H1 (cell line): Measurements from ENCODE around the gene TIGD1. TPM values are rescaled to one million over a fixed set of nuclear protein-coding genes. Genes with fewer than 3 reads are reported as not detected.

ENCODE experiments used
- CTCF ChIA-PET: fragments of 300-600 bp; sonication (Branson Sonifier 250); formaldehyde crosslinking; loops from one replicate; lab custom pipeline; 2021; ENCODE audit not compliant: partially characterized antibody; lab: Charles Lee
- POLR2A ChIA-PET: fragments of 300-600 bp; sonication (Branson Sonifier 250); formaldehyde crosslinking; loops from one replicate; lab custom pipeline; 2021; ENCODE audit warnings: inconsistent platforms; ENCODE audit not compliant: partially characterized antibody; lab: Charles Lee
- DNase-seq, 2 experiments: peaks; one replicate each; pipeline versions ENCODE4 v3.0.0 to v3.0.0-alpha.2; 2010 to 2022; ENCODE audit warnings: low spot score in 2 of 2, low read depth in 1 of 2, mixed read lengths in 1 of 2
- FAIRE-seq: peaks from 2 replicates; lab custom pipeline; 2011; peaks lifted over from hg19 to GRCh38; lab: Jason Lieb, UNC
- H2AFZ ChIP-seq: 2 replicates; pipeline ENCODE4 v1.8.1; 2012; ENCODE audit warnings: low read length, inconsistent platforms
- H2AK5ac ChIP-seq: 2 replicates; pipeline ENCODE4 v1.6.1; 2013; ENCODE audit warnings: low read depth, low read length
- H2BK120ac ChIP-seq: replicated peaks from 2 replicates; pipeline ENCODE3; 2013; ENCODE audit warnings: low read depth, low read length, inconsistent platforms
- H2BK12ac ChIP-seq: 2 replicates; pipeline ENCODE4 v1.6.1; 2013; ENCODE audit warnings: low read depth, low read length
- H2BK15ac ChIP-seq: 2 replicates; pipeline ENCODE4 v1.6.1; 2013; ENCODE audit warnings: low read length
- H2BK20ac ChIP-seq: 2 replicates; pipeline ENCODE4 v1.6.1; 2013; ENCODE audit warnings: low read length
- H2BK5ac ChIP-seq: 2 replicates; pipeline ENCODE4 v1.6.1; 2013; ENCODE audit warnings: low read depth, low read length
- H3K14ac ChIP-seq: 2 replicates; pipeline ENCODE4 v1.6.1; 2013; ENCODE audit warnings: inconsistent platforms; ENCODE audit not compliant: insufficient read length
- H3K18ac ChIP-seq: 2 replicates; pipeline ENCODE4 v1.6.1; 2013; ENCODE audit warnings: low read length; ENCODE audit errors: extremely low read depth
- H3K23ac ChIP-seq: 2 replicates; pipeline ENCODE4 v1.6.1; 2013; ENCODE audit warnings: inconsistent platforms; ENCODE audit not compliant: insufficient read length
- H3K23me2 ChIP-seq: 2 replicates; pipeline ENCODE4 v1.6.1; 2013; ENCODE audit warnings: low read depth, low read length
- H3K27ac ChIP-seq: 2 replicates; pipeline ENCODE4 v1.6.1; 2011; ENCODE audit warnings: low read depth, low read length, inconsistent platforms
- H3K27me3 ChIP-seq, 4 experiments: replicated peaks in 1 of 4; 1 replicate in 1 of 4; 2 replicates in 3 of 4; pipeline versions ENCODE4 v1.6.1 to v1.8.1; 2011 to 2013; ENCODE audit warnings: low read length in 3 of 4, mild to moderate bottlenecking in 3 of 4, inconsistent platforms in 2 of 4, mixed read lengths in 2 of 4, moderate library complexity in 1 of 4; ENCODE audit not compliant: control insufficient read depth in 3 of 4, insufficient read depth in 3 of 4; ENCODE audit errors: extremely low read depth in 1 of 4
- H3K36me3 ChIP-seq, 4 experiments: 2 replicates each; pipeline versions ENCODE4 v1.6.1 to v1.8.1; 2011 to 2013; ENCODE audit warnings: mild to moderate bottlenecking in 4 of 4, low read length in 3 of 4, moderate library complexity in 2 of 4, control low read depth in 1 of 4, inconsistent platforms in 1 of 4; ENCODE audit not compliant: insufficient read depth in 4 of 4, control insufficient read depth in 2 of 4
- H3K4ac ChIP-seq: replicated peaks from 2 replicates; pipeline ENCODE3; 2013; ENCODE audit warnings: low read length, low read depth, mixed read lengths, inconsistent platforms; ENCODE audit not compliant: insufficient read length
- H3K4me1 ChIP-seq, 4 experiments: replicated peaks in 1 of 4; 1 replicate in 1 of 4; 2 replicates in 3 of 4; pipeline versions ENCODE4 v1.6.1 to v1.8.1; 2011 to 2013; ENCODE audit warnings: low read length in 3 of 4, inconsistent platforms in 2 of 4, mixed read lengths in 1 of 4; ENCODE audit not compliant: insufficient read depth in 4 of 4, control insufficient read depth in 3 of 4
- H3K4me2 ChIP-seq, 2 experiments: 2 replicates each; pipeline versions ENCODE4 v1.6.1 to v1.8.1; 2011 to 2013; ENCODE audit warnings: low read depth in 2 of 2, low read length in 2 of 2, control low read depth in 1 of 2, inconsistent platforms in 1 of 2, mild to moderate bottlenecking in 1 of 2; ENCODE audit not compliant: insufficient read depth in 1 of 2
- H3K4me3 ChIP-seq, 4 experiments: fragments of 200-600, 300-600 bp in 1 of 4; sonication (generic), shearing (Covaris generic), sonication (Bioruptor Twin) in 1 of 4; 2 replicates each; pipeline versions ENCODE4 v1.5.1 to v1.8.1; 2011 to 2016; ENCODE audit warnings: low read length in 4 of 4, low read depth in 3 of 4, control low read depth in 2 of 4, inconsistent platforms in 2 of 4, mild to moderate bottlenecking in 2 of 4, mixed read lengths in 1 of 4, moderate library complexity in 1 of 4; ENCODE audit not compliant: insufficient read depth in 2 of 4; ENCODE audit errors: extremely low read depth in 1 of 4
- H3K56ac ChIP-seq: replicated peaks from 2 replicates; pipeline ENCODE3; 2013; ENCODE audit warnings: low read depth, mild to moderate bottlenecking, mixed read lengths, low read length, inconsistent platforms; ENCODE audit not compliant: insufficient read length
- H3K79me1 ChIP-seq: 2 replicates; pipeline ENCODE4 v1.6.1; 2013; ENCODE audit warnings: low read depth, low read length, control low read depth
- H3K79me2 ChIP-seq, 2 experiments: 2 replicates each; pipeline versions ENCODE4 v1.6.1 to v1.8.1; 2012 to 2013; ENCODE audit warnings: low read length in 2 of 2, mild to moderate bottlenecking in 2 of 2, inconsistent platforms in 1 of 2; ENCODE audit not compliant: insufficient read depth in 2 of 2, control insufficient read depth in 1 of 2
- H3K9ac ChIP-seq, 4 experiments: replicated peaks in 1 of 4; 1 replicate in 1 of 4; 2 replicates in 3 of 4; pipeline versions ENCODE4 v1.6.1 to v1.8.1; 2011 to 2013; ENCODE audit warnings: low read depth in 3 of 4, low read length in 3 of 4, control low read depth in 2 of 4, mild to moderate bottlenecking in 2 of 4, moderate library complexity in 2 of 4, inconsistent platforms in 1 of 4; ENCODE audit errors: extremely low read depth in 1 of 4
- H3K9me3 ChIP-seq, 2 experiments: 2 replicates each; pipeline versions ENCODE4 v1.6.1 to v1.8.1; 2012 to 2013; ENCODE audit warnings: mild to moderate bottlenecking in 2 of 2, moderate library complexity in 2 of 2, control low read depth in 1 of 2, inconsistent platforms in 1 of 2, low read depth in 1 of 2, low read length in 1 of 2, mixed read lengths in 1 of 2; ENCODE audit not compliant: insufficient read depth in 2 of 2
- H4K20me1 ChIP-seq, 2 experiments: replicated peaks in 1 of 2; 2 replicates each; pipeline versions ENCODE3 to v1.8.1; 2011 to 2013; ENCODE audit warnings: inconsistent platforms in 2 of 2, low read length in 2 of 2, mild to moderate bottlenecking in 1 of 2; ENCODE audit not compliant: insufficient read depth in 2 of 2, control insufficient read depth in 1 of 2
- H4K5ac ChIP-seq: 2 replicates; pipeline ENCODE4 v1.6.1; 2013; ENCODE audit warnings: low read length, low read depth, mixed read lengths, inconsistent platforms; ENCODE audit not compliant: insufficient read length
- H4K8ac ChIP-seq: 2 replicates; pipeline ENCODE4 v1.8.0; 2013; ENCODE audit warnings: mild to moderate bottlenecking, moderate library complexity, low read length, inconsistent platforms; ENCODE audit not compliant: insufficient read depth; ENCODE audit errors: extremely low read depth
- H4K91ac ChIP-seq: replicated peaks from 2 replicates; pipeline ENCODE3; 2013; ENCODE audit warnings: low read length, mixed read lengths, inconsistent platforms; ENCODE audit not compliant: insufficient read length
- CTBP2 ChIP-seq: IDR thresholded peaks from 2 replicates; pipeline ENCODE4 v1.7.0; 2011; ENCODE audit warnings: borderline replicate concordance, mild to moderate bottlenecking, moderate library complexity, mixed read lengths, low read length; ENCODE audit not compliant: insufficient read depth, insufficient read length
- EZH2 ChIP-seq: fragments of 200-600 bp; sonication (generic); IDR thresholded peaks from 2 replicates; pipeline ENCODE4 v1.7.1; 2012; ENCODE audit warnings: low read depth, mild to moderate bottlenecking, moderate library complexity, low read length, inconsistent platforms; ENCODE audit not compliant: severe bottlenecking
- KDM4A ChIP-seq: IDR thresholded peaks from one replicate; pipeline ENCODE4 v1.7.1; 2012; ENCODE audit warnings: low read depth, mild to moderate bottlenecking, moderate library complexity, low read length, inconsistent platforms; ENCODE audit not compliant: severe bottlenecking
- PHF8 ChIP-seq: fragments of 200-600 bp; sonication (generic); conservative IDR thresholded peaks from 2 replicates; pipeline ENCODE4 v1.7.1; 2012; ENCODE audit warnings: low read depth, mild to moderate bottlenecking, inconsistent platforms, low read length, moderate library complexity
- POLR2A ChIP-seq, 2 experiments: IDR thresholded peaks; 1 replicate in 1 of 2; 2 replicates in 1 of 2; pipeline ENCODE4 v1.6.1; 2011; ENCODE audit warnings: low read depth in 2 of 2, low read length in 2 of 2, mild to moderate bottlenecking in 2 of 2; ENCODE audit errors: control extremely low read depth in 1 of 2
- RFX5 ChIP-seq: IDR thresholded peaks from 2 replicates; pipeline ENCODE4 v1.6.1; 2011; ENCODE audit warnings: low read depth, low read length, improper control_type of control experiment, borderline replicate concordance
- RXRA ChIP-seq: IDR thresholded peaks from 2 replicates; pipeline ENCODE4 v1.6.1; 2011; ENCODE audit warnings: low read depth, mild to moderate bottlenecking, low read length, moderate library complexity; ENCODE audit not compliant: insufficient read depth
- SP4 ChIP-seq: IDR thresholded peaks from 2 replicates; pipeline ENCODE4 v1.6.1; 2012; ENCODE audit warnings: low read length, inconsistent platforms
- TCF12 ChIP-seq: IDR thresholded peaks from 2 replicates; pipeline ENCODE4 v1.6.1; 2011; ENCODE audit warnings: low read depth, mild to moderate bottlenecking, low read length
- YY1 ChIP-seq: IDR thresholded peaks from 2 replicates; pipeline ENCODE4 v1.6.1; 2011; ENCODE audit warnings: low read depth, mild to moderate bottlenecking, low read length
- ZNF274 ChIP-seq: IDR thresholded peaks from 2 replicates; pipeline ENCODE4 v1.7.0; 2012; ENCODE audit warnings: low read length, borderline replicate concordance; ENCODE audit errors: extremely low read depth
- WGBS, 2 experiments: shearing (Covaris generic) in 1 of 2; methylation state at CpG; one replicate each; pipeline versions ENCODE4 v1.1.6 to v1.1.7; 2013 to 2015; ENCODE audit warnings: low lambda C conversion rate in 2 of 2, mixed read lengths in 2 of 2, inconsistent platforms in 1 of 2, low coverage in 1 of 2, missing lambda C conversion rate in 1 of 2; ENCODE audit not compliant: insufficient replicate concordance in 2 of 2, insufficient coverage in 1 of 2, insufficient read length in 1 of 2; ENCODE audit errors: extremely low coverage in 1 of 2, missing lambda C conversion rate in 1 of 2; 5-methylcytosine and 5-hydroxymethylcytosine counted together
- polyA plus RNA-seq, 7 experiments: library from polyadenylated mRNA; depleted of rRNA in 3 of 7; stranded (reverse) in 5 of 7; unstranded in 2 of 7; fragments of >200 nt in 5 of 7; fragments of 200-250 nt in 2 of 7; gene quantifications; 1 replicate in 5 of 7; 2 replicates in 1 of 7; 4 replicates in 1 of 7; pipeline versions ENCODE4 v1.2.1 to v1.2.3, GENCODE V29; 2011 to 2013; ENCODE audit warnings: missing spikeins in 2 of 7, mixed read lengths in 2 of 7
- total RNA-seq: library from RNA; stranded (reverse); fragmentation: NEBNext Ultra II Directional; extraction: Animal tissue kit (Norgen Biotek cat#: 25700); gene quantifications from 2 replicates; pipeline ENCODE4 v1.2.1, GENCODE V29; 2021
- TF ChIP-seq, protein P1 (sequence below): IDR thresholded peaks from 2 replicates; pipeline ENCODE4 v1.6.1; 2012; ENCODE audit warnings: low read length, inconsistent platforms

Gene TIGD1
- total and polyA plus RNA-seq, 2 of the 8 experiments (the other 6 are each of a cell fraction or from before 2014, with no cell fraction given), result 4.7 to 8.3 TPM

DNA sequence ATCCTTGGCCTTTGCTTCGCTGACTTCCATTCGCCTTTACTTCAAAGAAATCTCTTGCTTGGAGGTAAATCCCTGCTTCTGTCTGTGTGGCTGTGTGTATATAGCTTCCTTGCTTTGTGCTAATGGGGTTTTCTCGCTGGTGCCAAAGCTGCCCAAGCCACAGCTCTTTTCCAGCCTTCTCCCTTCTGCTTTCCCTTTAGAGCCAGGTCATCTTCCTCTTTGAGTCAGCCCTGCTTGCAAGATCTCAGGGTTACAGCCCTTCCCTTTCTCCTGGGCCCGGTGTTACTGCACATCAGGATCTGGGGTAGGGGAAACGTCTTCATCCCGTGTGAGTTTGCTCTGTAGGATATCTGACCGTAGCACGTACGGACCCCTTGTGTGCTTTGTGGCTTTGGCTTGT, 19.2 kb upstream of the TIGD1 start:
- Histone ChIP-seq H4K5ac (no peak overlapping the region), H3K23ac (no peak overlapping the region), H3K4me2 (no peak overlapping the region), H2BK12ac (no peak overlapping the region), H3K18ac (no peak overlapping the region), H3K9me3 (no peaks in the 10 kb centered on the region), H2AFZ (no peak overlapping the region), H3K4ac (no peak overlapping the region), H2BK15ac (no peak overlapping the region), H3K14ac (no peak overlapping the region), H3K27ac (no peak overlapping the region), H4K20me1 (peaks cover 0 to 8% of the 10 kb centered on the region in 2 experiments), H4K8ac (no peak overlapping the region), H3K4me1 (no peaks in the 10 kb centered on the region), H3K36me3 (peaks cover 13 to 67% (median 48%) of the 10 kb centered on the region in 4 experiments), H3K4me3 (no peak overlapping the region), H3K79me2 (no peaks in the 10 kb centered on the region), H2BK5ac (no peak overlapping the region), H3K79me1 (peaks cover 2% of the 10 kb centered on the region; the same call in 1 of the 2 replicates), H3K23me2 (no peaks in the 10 kb centered on the region), H3K56ac (no peak overlapping the region), H2BK120ac (no peak overlapping the region), H2AK5ac (no peak overlapping the region), H2BK20ac (no peak overlapping the region), H3K27me3 (no peaks in the 10 kb centered on the region), H4K91ac (no peak overlapping the region), H3K9ac (no peak overlapping the region)
- DNase-seq (no peak), FAIRE-seq (no peak)
- 83% methylated on average over 9 of the region's 9 CpGs; no CpG with 5 or more reads in 1 of the 2 experiments for WGBS, 2 experiments
- POLR2A ChIA-PET, result interaction anchor here (1.3 to 2.8 kb wide), 4 partner anchors 9 to 20 kb away, joined by 4 to 10 read pairs (median 6); no protein-coding TSS in a partner anchor
- TF ChIP-seq YY1 (no peak), CTBP2 (no peak), ZNF274 (no peak), RXRA (no peak), PHF8 (no peak), EZH2 (no peak), SP4 (no peak), POLR2A (IDR thresholded peaks at IDR 0.05; ENCODE audit: control extremely low read depth in 1 of 2, low read depth in 2 of 2, low read length in 2 of 2) (no peak), RFX5 (no peak), TCF12 (no peak), KDM4A (no peak)
- TF ChIP-seq, protein P1, sequence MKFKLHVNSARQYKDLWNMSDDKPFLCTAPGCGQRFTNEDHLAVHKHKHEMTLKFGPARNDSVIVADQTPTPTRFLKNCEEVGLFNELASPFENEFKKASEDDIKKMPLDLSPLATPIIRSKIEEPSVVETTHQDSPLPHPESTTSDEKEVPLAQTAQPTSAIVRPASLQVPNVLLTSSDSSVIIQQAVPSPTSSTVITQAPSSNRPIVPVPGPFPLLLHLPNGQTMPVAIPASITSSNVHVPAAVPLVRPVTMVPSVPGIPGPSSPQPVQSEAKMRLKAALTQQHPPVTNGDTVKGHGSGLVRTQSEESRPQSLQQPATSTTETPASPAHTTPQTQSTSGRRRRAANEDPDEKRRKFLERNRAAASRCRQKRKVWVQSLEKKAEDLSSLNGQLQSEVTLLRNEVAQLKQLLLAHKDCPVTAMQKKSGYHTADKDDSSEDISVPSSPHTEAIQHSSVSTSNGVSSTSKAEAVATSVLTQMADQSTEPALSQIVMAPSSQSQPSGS, result no peak
- CTCF ChIA-PET, result interaction anchor here (1.8 kb wide), 1 partner anchor 32 kb away, joined by 6 read pairs; no protein-coding TSS in a partner anchor
